Testis (tissue), 3 donors: ENCODE measurements around the gene SH2D3A. TPM values are rescaled to one million over a fixed set of nuclear protein-coding genes. Genes with fewer than 3 reads are reported as not detected.
"Not testable (repeated sequence)": the region's sequence is repeated elsewhere in the genome, so short reads cannot be mapped to it uniquely, and the experiment has no call there.

Experiments used
- DNase-seq: peaks from one replicate; pipeline ENCODE4 v3.0.0-alpha.2; 2019
- H3K27ac ChIP-seq, 2 donors: fragments of 200-600 bp; sonication (generic); one replicate each; pipeline ENCODE4 v1.5.1; 2019
- H3K27me3 ChIP-seq: fragments of 200-600 bp; sonication (generic); one replicate; pipeline ENCODE4 v1.5.1; 2019
- H3K36me3 ChIP-seq: fragments of 200-600 bp; sonication (generic); one replicate; pipeline ENCODE4 v1.5.1; 2017; ENCODE audit warnings: low read depth; ENCODE audit errors: missing control alignments
- H3K4me1 ChIP-seq: fragments of 200-600 bp; sonication (generic); one replicate; pipeline ENCODE4 v1.5.1; 2019
- H3K4me3 ChIP-seq, 2 donors: fragments of 200-600 bp; sonication (generic); one replicate each; pipeline ENCODE4 v1.5.1; 2017 to 2019
- H3K9me3 ChIP-seq: fragments of 200-600 bp; sonication (generic); one replicate; pipeline ENCODE4 v1.5.1; 2017
- CTCF ChIP-seq, 3 experiments: fragments of 450-650 bp in 2 of 3; fragments of 200-600 bp in 1 of 3; sonication (generic) in 1 of 3; IDR thresholded peaks; one replicate each; pipeline ENCODE4 v1.5.1; 2016 to 2019; ENCODE audit warnings: antibody characterized with exemption in 3 of 3, mild to moderate bottlenecking in 2 of 3, moderate library complexity in 1 of 3
- POLR2A ChIP-seq: fragments of 450-650 bp; IDR thresholded peaks from one replicate; pipeline ENCODE4 v1.6.1; 2017; ENCODE audit warnings: antibody characterized with exemption, mild to moderate bottlenecking, moderate library complexity
- WGBS, 2 donors: methylation state at CpG; one replicate each; pipeline ENCODE4 v1.1.5; 2018; 5-methylcytosine and 5-hydroxymethylcytosine counted together
- intact Hi-C: fragments of 100-400 bp; cut with DNase I; formaldehyde crosslinking; loops from one replicate; pipeline ENCODE4 v1.15.1; 2023; ENCODE audit warnings: low total_unique reads
- polyA plus RNA-seq: library from polyadenylated mRNA; stranded (reverse); fragments of 350-450 nt; fragmentation: Illumina TruSeq; extraction: RNeasy Lipid Tissue Mini Kit (QIAGEN cat#74804); gene quantifications from one replicate; pipeline ENCODE4 v1.2.3, GENCODE V29; 2014; ENCODE audit warnings: low read depth, low replicate concordance; ENCODE audit not compliant: insufficient read depth
- total RNA-seq, 2 donors: library from RNA; depleted of rRNA; stranded (reverse); fragments of >200 nt; gene quantifications; one replicate each; pipeline ENCODE4 v1.2.3, GENCODE V29; 2016

The SH2D3A gene
- total and polyA plus RNA-seq, 3 donors from 2014 or later: 7.4 to 12.8 (median 7.5) TPM

- 11 to 19% methylated on average over 11 to 45 of the region's 50 CpGs for WGBS, 2 donors
- Histone ChIP-seq H3K36me3 (no peaks in the 10 kb centered on the region), H3K4me3 (peak overlapping the region; percentile 31 to 46), H3K9me3 (no peaks in the 10 kb centered on the region), H3K4me1 (peaks cover 9% of the 10 kb centered on the region), H3K27me3 (no peaks in the 10 kb centered on the region), H3K27ac (peak overlapping the region in 1 of 2 donors; percentile 50)
- DNase-seq: peak; percentile 86
- intact Hi-C loops: no loop called here
- no peak for TF ChIP-seq POLR2A
- TF ChIP-seq CTCF (IDR thresholded peaks at IDR 0.05): peak; percentile 21 to 44 (median 36)
These were observed 13.8 kb downstream of the SH2D3A start for GRCh38 chr19:6753178-6754031.

GRCh38 chr19:6752256-6753177 is 14.7 kb downstream of the SH2D3A start:
- DNase-seq: no peak
- Histone ChIP-seq H3K36me3 (no peaks in the 10 kb centered on the region), H3K4me1 (peaks cover 9% of the 10 kb centered on the region), H3K9me3 (no peaks in the 10 kb centered on the region), H3K4me3 (peak overlapping the region; percentile 18 to 46), H3K27ac (no peak overlapping the region), H3K27me3 (no peaks in the 10 kb centered on the region)
- intact Hi-C loops: no loop called here
- TF ChIP-seq CTCF (IDR thresholded peaks at IDR 0.05) (no peak), POLR2A (no peak)
- 32 to 48% methylated on average over 8 to 49 of the region's 50 CpGs for WGBS, 2 donors

- TF ChIP-seq POLR2A: no peak
- no peak for TF ChIP-seq CTCF (IDR thresholded peaks at IDR 0.05)
- DNase-seq: no peak
- no peak overlapping the region for H3K4me3 ChIP-seq
- no peaks in the 10 kb centered on the region for H3K27me3 ChIP-seq
- H3K9me3 ChIP-seq: no peaks in the 10 kb centered on the region
- no peak overlapping the region for H3K27ac ChIP-seq
- WGBS, 2 donors: 92 to 94% methylated on average over 16 of the region's 16 CpGs
- H3K36me3 ChIP-seq: no peaks in the 10 kb centered on the region
- H3K4me1 ChIP-seq: peaks cover 9% of the 10 kb centered on the region
- intact Hi-C loops: no loop called here
These were observed 16.0 kb downstream of the SH2D3A start for GRCh38 chr19:6751189-6751588.

- no peaks in the 10 kb centered on the region for H3K9me3 ChIP-seq
- H3K27ac ChIP-seq: no peak overlapping the region
- WGBS, 2 donors: 65 to 79% methylated on average over 2 to 17 of the region's 20 CpGs
- H3K36me3 ChIP-seq: no peaks in the 10 kb centered on the region
- H3K27me3 ChIP-seq: no peaks in the 10 kb centered on the region
- DNase-seq: no peak
- TF ChIP-seq POLR2A (no peak), CTCF (IDR thresholded peaks at IDR 0.05) (no peak)
- intact Hi-C loops: no loop called here
- peaks cover 15% of the 10 kb centered on the region for H3K4me1 ChIP-seq
- H3K4me3 ChIP-seq: no peak overlapping the region
These were observed 17.2 kb downstream of the SH2D3A start for GRCh38 chr19:6750062-6750461.

- H3K4me3 ChIP-seq, H3K27me3 ChIP-seq, H3K27ac ChIP-seq, H3K9me3 ChIP-seq, intact Hi-C loops, DNase-seq, H3K36me3 ChIP-seq: not testable (repeated sequence)
- peaks cover 29% of the 10 kb centered on the region for H3K4me1 ChIP-seq
- WGBS, 2 donors: 88 to 93% methylated on average over 10 of the region's 10 CpGs
These were observed 18.7 kb downstream of the SH2D3A start for GRCh38 chr19:6748543-6748942.
